Neural progenitor cell (in vitro differentiated cells): ENCODE measurements around the gene FAM110A.

ENCODE experiments used
- EZH2phosphoT487 ChIP-seq: fragments of 200-600 bp; sonication (generic); IDR thresholded peaks from 2 replicates; pipeline ENCODE4 v1.6.1; 2017; ENCODE audit warnings: antibody characterized with exemption
- TF ChIP-seq, protein P1 (sequence below): fragments of 200-600 bp; sonication (generic); IDR thresholded peaks from 2 replicates; pipeline ENCODE4 v1.5.1; 2017; ENCODE audit warnings: antibody characterized with exemption, mild to moderate bottlenecking

DNA sequence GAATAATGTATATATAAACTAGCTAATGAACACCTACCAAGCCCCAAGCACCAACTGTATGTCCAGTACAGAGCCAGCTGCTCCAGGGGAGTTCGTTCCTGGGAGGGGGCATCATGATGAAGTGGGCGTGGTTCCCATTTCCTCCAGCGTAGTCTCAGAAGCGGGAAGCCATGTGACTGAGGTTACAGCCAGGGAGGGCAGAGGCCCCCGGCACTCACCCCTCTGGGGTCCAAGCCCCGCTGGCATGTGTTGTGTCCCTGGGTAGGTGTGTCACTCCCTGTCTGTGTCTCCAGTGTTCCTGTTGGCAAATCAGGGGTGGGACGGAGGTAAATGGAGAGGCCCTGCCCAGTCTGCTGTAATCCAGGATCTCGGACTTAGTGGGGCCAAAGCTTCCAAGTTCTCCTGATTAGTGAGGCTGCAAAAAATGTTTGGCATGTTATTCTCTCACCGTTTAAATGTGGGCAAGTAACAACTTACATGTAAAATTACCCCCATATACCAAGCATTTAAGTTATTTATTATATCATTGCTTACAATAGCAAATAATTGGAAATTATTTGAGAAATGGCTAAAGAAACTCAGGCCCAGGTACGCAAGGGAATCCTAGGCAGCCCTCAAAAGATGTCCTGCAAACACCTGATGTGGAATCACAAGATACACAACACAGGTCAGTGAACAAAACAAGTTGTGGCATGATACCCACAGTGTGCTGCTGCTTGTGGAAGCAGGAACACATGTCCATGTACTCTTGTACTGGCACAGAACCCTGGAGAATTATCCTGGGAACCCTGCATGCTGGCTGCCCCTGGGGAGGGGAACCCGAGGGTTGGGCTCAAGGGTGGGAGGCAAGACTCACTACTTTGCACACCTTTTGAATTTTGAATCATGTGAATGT, 22.2 kb downstream of the FAM110A start:
- TF ChIP-seq, protein P1, sequence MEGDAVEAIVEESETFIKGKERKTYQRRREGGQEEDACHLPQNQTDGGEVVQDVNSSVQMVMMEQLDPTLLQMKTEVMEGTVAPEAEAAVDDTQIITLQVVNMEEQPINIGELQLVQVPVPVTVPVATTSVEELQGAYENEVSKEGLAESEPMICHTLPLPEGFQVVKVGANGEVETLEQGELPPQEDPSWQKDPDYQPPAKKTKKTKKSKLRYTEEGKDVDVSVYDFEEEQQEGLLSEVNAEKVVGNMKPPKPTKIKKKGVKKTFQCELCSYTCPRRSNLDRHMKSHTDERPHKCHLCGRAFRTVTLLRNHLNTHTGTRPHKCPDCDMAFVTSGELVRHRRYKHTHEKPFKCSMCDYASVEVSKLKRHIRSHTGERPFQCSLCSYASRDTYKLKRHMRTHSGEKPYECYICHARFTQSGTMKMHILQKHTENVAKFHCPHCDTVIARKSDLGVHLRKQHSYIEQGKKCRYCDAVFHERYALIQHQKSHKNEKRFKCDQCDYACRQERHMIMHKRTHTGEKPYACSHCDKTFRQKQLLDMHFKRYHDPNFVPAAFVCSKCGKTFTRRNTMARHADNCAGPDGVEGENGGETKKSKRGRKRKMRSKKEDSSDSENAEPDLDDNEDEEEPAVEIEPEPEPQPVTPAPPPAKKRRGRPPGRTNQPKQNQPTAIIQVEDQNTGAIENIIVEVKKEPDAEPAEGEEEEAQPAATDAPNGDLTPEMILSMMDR: no peak
- TF ChIP-seq EZH2phosphoT487: no peak
